HG02981 (cell line): ENCODE measurements around the gene PLG.
A peak's percentile ranks its signal among the peaks of the same experiment; 100 is the strongest.
"Not testable (repeated sequence)": the region's sequence is repeated elsewhere in the genome, so short reads cannot be mapped to it uniquely, and the experiment has no call there.

ENCODE experiments used
- ATAC-seq: cut with Tn5 transposase; IDR thresholded peaks from one replicate; pipeline ENCODE4 v1.9.1; 2021; ENCODE audit warnings: mild to moderate bottlenecking, moderate library complexity; ENCODE audit not compliant: unreplicated experiment

PLG gene

DNA sequence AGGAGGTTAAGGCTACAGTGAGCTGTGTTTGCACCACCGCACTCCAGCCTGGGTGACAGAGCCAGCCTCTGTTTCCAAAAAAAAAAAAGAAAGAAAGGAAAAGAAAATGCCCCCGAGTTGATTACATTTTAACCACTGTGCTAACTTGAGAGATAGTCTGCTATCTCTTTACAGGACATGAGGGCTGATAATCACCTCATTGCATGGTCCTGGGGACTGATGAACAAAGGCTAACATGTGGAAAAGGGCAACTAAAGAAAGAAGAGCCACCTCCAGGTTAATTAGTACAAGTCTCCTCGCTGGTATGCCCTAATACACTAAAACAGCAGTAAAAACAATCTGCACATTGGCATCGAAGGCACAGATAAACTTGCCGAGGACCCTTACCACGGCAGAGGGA is 4.2 kb upstream of the PLG start:
- no peak for ATAC-seq

DNA sequence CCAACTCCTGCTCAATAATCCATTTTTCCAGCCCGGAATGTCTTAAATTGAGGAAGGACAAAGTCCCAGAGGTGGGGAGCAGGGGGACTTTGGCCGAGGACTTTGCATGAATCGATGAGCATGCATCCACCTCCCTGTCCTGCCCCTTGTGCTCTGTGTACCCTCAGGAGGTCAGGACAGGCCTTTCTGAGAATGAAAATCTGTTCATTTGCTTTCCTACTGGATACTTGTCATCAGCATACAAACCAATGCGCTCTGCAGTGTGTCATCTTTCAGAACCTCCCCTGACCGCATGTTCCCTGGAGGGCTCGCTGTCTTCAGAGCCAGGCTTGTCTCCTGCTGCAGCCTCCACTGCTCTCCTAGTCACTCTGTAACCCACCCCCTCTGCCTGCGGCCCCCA is 2.6 kb downstream of the PLG start:
- ATAC-seq, result not testable (repeated sequence)

DNA sequence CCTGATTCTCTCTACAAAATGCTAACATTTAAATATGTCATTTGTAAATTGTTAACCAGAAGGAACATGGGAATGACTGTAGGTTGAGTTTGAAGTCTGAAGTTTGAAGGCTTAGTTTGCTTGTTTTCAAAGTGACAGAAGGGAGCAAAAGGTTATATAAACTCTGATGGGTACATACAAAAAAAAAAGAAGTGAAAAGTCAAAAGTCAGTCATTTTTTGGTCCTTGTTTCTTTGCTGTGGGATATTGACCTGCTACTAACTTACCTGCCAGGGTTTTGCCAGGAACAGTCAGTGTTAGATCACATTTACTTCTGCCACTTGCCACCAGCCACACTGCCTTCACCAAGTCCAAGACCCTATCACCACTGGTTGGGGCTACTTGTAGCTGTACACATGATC is 6.9 kb downstream of the PLG start:
- not testable (repeated sequence) for ATAC-seq

DNA sequence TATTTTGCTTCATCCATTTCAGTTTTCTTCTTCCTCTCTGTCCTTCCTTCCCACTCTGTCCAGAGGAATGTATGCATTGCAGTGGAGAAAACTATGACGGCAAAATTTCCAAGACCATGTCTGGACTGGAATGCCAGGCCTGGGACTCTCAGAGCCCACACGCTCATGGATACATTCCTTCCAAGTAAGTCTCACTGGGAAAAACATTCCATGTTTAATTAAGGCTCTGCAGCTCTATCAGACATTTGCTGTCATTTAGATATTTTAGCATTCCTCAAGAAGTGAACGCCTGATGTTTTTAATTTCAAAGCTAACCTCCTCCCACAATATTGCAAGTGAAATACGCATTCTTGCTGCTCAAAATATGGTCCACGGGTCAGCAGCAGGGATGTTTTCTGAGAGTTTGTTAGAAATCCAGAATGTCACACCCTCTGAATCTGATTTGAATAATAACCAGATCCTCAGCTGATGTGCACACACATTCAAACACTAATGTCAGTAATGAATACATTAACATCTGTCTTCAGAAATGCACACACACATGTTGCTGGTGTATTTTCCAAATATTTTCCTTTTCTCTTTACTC is 12.8 kb downstream of the PLG start:
- no peak for ATAC-seq

DNA sequence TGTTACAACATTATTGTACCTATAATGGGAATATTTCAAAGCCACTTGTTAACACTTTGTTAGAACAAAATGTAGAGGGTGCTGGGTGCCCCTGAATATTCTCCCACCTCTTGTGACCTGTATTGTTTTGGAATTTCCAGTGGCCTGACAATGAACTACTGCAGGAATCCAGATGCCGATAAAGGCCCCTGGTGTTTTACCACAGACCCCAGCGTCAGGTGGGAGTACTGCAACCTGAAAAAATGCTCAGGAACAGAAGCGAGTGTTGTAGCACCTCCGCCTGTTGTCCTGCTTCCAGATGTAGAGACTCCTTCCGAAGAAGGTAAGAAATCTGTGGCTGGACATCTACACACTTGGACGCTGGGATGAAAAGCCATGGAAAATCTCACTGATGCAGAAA is 28.9 kb downstream of the PLG start:
- ATAC-seq, result peak; percentile 37

DNA sequence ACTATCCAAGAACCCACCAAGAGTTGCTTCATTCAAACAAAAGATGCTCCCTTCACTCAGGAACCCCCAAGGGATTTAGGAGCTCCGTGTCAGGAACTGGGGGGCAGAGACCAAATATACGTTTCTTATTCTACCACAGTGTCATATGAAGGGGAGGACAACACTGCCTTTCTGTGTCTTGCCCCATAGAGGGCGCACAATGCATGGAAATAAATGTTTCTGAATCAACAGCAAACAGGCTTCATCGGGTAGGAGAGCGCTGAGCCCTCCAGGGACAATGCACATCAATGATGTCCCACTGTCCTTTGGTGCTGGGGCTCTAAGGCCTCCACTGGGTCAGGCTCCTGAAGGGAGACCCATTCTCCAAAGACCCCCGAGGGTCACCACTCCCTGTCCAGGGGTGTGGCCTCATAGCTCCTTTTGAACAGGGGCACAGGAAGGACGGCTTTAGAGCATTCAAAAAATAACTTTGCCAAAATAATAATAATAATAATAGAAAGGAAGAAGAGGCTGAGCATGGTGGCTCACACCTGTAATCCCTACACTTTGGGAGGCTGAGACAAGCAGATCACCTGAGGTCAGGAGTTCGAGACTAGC is 31.1 kb downstream of the PLG start:
- ATAC-seq, result peak; percentile 78

DNA sequence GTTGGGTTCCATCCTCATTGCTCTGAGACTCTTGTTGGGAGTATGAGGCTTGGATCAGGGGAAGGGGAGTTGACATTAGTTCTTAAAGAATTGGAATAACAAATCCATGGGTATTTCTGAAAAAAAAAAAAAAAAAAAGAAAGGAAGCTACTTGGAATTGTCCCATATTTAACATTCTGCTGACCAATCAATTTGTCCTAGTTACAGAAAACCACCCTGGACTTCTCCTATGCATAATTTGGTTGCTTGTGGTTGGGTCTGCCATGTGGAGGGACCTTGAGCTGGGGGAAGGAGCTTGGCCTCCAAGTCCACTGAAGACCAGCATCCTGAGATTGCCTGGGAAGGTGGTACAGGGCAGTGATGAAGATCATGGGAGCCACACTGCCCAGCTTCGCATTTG is 32.6 kb downstream of the PLG start:
- no peak for ATAC-seq

DNA sequence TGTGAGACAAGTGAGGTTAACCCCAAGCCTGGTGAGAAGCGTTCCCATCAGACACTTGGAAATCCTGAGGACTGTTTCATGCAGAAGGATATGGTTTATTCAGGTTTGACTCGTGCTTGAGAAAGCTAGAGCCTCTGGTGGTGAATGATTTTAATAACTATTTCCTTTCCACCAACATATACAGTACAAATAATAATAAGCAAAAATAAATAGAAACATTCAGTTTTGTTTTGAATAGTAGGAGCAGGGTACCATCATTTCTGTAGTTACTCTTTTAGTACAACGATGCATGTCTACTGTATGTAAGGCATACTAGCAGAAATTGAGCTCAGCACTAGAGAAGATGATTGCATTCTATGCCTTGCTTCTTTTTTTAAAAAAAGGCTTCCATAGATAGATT is 33.5 kb downstream of the PLG start:
- peak; percentile 48 for ATAC-seq

DNA sequence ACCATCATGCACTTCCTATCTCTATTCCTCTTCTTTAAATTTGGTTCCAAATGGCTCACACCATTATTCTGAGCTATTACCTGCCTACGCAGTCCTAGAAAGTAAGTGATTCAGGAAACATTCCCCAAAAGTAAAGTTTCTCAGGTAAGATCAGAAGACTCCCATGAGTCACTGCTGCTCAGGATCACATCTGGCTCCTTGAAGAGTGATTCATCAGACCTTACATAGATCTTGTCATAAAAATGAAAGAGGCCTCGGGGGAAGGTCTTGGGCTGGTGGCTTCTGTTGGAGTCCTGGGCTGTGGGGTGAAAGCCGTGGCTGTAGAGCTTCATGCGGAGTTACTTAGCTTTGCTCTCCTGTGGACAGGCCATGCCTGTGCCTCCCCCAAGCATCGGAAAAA is 35.9 kb downstream of the PLG start:
- ATAC-seq, result no peak

DNA sequence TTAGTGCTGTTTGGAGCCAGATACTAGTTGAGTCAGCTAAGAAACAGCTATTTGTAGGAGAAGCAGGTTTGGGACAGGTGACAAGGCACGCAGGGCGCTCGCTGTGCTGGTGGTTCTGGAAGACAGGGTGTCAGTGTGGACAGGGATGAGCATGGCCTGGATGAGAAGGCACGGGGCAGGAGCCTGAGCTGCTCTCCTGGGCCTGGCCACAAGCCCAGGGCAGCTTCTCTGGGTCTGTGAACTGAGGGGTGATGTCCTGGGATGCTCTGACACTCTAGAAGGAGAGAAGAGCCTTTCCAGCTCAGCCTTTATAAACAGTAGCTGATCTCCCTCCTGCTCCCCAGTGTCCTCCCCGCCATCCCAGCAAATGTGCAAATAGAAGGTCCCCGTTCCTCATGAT is 37.9 kb downstream of the PLG start:
- no peak for ATAC-seq

DNA sequence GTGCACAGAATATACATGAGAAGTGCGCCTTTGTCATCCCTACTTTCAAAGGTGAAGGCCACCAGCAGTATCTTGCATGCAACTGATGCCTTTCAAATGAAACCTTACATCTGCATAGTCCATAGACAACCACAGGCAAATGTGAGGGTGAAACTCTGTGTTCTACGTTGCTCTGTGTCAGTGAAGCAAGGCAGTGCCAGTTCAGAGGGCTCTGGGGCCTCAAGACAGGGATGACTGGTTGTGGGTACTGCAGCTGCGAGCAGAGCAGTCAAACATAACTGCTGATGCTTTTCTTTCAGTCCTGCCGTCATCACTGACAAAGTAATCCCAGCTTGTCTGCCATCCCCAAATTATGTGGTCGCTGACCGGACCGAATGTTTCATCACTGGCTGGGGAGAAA is 39.0 kb downstream of the PLG start:
- ATAC-seq, result peak; percentile 99

DNA sequence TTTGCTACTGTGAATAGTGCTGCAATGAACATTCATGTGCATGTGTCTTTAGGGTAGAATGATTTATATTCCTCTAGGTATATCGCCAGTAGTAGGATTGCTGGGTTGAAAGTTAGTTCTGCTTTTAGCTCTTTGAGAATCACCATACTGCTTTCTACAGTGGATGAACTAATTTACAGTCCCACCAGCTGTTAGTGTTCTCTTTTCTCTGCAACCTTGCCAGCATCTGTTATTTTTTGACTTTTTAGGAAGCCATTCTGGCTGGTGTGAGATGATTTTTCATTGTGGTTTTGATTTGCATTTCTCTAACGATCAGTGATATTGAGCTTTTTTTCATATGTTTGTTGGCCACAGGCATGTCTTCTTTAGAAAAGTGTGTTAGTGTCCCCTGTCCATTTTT is 40.0 kb downstream of the PLG start:
- peak; percentile 40 for ATAC-seq

DNA sequence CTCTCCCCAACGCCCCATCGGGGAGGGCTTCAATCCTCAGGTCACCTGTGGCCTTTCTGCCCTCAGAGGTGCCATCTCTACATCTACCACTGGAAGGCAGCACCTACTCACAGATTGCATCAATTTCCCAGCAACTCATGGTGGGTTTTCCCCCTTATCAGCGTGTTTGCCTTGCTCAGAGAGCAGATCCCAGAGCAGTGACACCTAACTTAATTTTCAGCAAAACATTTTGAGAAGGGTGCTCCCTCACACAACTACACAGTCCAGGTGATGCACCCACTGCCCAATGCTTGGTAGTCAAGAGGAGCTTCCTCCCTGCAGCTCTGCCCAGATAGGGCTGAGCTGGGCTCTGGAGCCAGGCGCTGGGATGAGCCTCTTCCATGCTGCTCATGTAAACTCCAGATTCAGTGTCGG is 48.2 kb downstream of the PLG start:
- ATAC-seq, result peak; percentile 81

DNA sequence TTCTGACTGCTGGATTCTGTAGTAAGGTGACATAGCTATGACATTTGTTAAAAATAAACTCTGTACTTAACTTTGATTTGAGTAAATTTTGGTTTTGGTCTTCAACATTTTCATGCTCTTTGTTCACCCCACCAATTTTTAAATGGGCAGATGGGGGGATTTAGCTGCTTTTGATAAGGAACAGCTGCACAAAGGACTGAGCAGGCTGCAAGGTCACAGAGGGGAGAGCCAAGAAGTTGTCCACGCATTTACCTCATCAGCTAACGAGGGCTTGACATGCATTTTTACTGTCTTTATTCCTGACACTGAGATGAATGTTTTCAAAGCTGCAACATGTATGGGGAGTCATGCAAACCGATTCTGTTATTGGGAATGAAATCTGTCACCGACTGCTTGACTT is 51.2 kb downstream of the PLG start:
- not testable (repeated sequence) for ATAC-seq

DNA sequence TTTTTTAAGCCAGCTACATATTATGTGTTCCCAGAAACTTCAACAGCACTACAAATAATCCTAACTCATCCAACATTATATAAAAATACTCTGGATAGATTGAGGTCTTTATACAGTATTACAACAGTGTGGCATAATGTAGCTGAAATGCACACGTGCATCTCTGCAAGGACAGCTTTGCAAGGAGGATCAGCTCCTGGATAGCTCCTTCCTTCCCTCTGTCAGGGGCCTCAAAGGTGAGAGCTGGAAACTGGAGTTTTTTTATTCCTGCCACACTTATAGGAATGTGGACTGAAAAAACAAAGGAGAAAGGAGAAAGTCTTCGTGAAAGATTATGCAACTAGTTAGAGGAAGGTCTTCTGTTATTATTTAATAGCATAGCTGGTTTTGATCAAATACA is 53.1 kb downstream of the PLG start:
- no peak for ATAC-seq

DNA sequence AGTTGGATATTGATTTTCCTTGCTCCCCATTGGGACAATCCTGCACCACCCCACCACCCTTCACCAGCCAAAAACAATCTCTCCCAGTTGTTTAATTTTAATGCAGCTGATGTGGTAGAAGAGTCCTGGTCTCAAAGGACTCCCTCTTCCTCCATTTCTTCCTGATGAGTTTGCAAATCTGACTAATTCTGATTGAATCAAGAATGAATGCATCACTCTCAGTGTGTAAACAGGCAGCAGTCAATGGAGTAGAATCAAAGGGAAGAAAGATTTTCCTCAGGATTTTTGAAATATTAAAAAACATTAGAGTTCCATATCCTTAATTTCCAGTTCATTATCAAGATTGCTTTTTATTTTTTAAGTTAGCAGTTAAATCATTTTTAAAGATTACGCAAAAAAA is 54.0 kb downstream of the PLG start:
- ATAC-seq, result no peak

DNA sequence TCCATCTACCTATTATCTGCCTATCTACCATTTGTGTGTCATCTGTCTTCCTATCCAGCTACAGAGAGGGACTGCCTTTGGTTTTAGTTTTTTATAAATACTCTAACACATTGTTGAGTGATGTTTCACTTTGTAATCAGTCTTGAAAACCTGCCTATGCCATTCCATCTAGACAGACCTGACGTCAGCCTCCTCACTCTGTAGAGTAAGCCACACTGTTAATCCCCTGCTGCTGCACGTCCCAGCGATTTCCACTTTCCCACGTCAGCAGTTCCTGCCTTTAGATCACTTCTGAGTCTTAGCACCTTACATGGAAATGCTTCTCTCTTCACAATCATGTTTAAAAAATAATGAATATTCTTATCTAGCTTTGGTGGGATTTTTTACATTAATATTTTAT is 54.8 kb downstream of the PLG start:
- no peak for ATAC-seq

DNA sequence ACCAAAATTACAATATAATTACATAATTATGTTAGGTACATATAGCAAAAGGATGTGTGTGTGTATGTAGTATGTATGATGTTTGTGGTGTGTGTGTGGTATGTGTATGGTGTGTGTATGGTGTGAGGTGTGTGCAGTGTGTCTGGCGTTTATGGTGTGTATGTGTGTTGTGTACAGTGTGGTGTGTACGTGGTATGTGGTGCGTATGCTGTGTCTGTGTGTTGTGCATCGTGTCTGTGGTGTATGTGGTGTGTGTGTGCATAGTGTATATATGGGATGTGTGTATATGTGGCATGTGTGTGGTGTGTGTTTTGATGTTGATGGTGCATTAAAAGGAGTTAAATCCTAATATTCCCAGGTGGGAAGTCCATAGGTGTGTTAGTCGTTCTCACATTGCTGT is 62.8 kb downstream of the PLG start:
- no peak for ATAC-seq

DNA sequence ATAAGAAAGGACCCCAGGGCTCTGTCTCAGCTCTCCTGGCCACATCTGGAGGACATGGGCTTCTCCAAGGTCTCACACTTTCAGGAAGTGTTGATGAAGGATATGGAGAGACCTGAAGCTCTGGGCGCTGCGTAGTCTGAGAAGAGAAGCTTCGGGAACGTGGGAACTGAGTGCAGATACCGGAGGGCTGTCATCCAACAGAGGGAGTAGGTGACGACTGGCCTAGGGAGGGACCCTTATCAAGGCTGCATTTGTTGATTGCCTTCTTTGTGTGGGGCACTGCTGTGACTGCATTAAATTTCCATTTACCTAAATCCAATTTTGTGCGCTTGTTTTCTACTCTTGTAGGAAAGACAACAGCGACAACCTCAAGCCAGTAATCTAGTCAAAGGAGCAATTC is 63.4 kb downstream of the PLG start:
- no peak for ATAC-seq

DNA sequence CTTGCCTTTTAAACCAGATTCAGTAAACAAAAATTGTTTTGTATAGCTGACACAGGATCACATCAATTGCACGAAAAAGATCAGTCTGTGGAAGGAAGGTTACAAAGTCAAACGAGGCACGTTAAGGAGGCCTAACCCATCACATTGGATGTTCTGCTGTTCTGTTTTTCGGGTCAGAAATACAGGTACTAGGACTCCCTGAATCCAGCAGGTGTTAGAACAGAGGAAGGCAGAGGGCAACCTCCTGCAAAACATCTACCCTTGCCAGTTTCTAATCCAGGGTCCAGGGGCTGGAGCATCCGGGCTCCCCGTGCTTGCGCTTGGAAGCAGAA is 64.6 kb downstream of the PLG start:
- ATAC-seq, result no peak

DNA sequence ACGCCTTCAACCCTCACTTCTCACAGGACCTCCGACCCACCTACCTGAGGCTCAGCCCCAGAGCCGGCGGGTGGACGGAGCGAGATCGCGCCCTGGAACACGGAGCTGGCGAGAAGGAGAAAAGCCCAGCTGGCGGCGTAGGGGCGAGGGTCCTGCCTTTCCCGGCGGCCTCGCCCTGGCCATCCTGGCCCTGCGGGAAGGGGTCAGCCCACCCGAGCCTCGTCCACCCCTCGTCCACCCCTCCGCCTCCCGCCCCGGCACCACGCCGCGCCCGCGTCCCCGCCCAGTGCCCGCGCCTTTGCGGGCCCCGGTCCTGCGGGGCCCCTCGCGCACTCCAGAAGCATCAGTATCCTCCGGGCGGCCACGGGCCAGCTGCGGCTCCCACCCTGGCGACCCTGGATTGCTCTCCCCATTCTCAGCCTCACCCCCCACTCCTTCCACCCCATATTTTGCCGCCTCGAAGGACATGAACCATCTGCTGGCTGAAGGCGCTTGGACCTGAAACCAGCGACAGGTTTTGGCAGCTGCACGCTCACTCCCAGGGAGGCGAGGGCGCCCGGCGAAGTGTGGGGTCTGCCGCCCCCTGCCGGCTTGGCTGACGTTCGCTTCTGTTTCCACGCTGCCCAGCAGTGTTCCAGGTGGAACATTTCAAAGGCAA is 65.1 kb downstream of the PLG start:
- ATAC-seq, result peak; percentile 95

DNA sequence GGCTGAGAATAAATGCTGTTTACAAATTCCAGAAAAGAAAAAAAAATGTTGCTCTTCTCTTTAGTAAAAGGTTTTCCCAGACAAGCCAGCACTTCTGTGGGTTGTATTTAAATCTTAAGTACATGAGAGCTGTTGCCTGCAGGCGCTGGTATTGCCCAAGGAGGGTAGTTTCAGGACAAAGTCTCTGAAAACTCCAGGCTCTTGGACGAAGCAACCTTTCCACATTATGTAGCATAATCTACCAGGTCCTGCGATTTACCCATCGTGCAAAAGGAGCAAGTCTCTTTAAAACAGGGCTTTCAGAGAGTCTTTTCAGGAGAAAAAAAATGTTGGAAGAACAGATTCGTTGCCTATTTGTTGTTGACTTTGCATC is 65.6 kb downstream of the PLG start:
- peak; percentile 5 for ATAC-seq

DNA sequence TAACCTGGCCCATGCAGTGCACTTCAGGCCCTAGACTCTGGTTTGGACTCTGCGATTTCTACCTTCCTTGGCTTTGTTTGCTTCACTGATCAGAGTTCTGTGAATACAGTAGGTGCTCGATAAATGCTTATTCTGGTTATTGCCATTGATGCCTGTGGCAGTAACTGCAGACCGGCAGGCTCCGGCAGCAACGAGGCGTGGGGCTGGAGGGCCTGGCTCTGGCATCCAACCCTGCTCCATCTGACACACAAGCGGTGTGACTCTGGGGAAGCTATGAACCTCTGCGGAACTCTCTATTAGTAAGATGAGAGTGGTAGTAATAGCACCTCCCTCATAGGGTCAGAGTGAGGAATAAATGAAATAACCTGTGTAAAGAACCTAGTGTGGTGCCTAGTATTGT is 66.1 kb downstream of the PLG start:
- ATAC-seq, result no peak
